GM10847 (cell line): ENCODE measurements around the gene ENDOV.

ENCODE experiments used
- POLR2A ChIP-seq: IDR thresholded peaks from 2 replicates; pipeline ENCODE4 v1.6.1; 2011; ENCODE audit not compliant: insufficient read length; ENCODE audit errors: extremely low read depth

ENDOV gene

GRCh38 chr17:80406146-80406545 is 8.8 kb upstream of the ENDOV start:
- TF ChIP-seq POLR2A: no peak

- TF ChIP-seq POLR2A: no peak
Measured at GRCh38 chr17:80408872-80409271, 6.1 kb upstream of the ENDOV start.

- no peak for TF ChIP-seq POLR2A
Measured at GRCh38 chr17:80409626-80410025, 5.3 kb upstream of the ENDOV start.

GRCh38 chr17:80413771-80414507 is 1.0 kb upstream of the ENDOV start:
- TF ChIP-seq POLR2A: no peak

GRCh38 chr17:80414508-80414802 is 512 bp upstream of the ENDOV start:
- no peak for TF ChIP-seq POLR2A

GRCh38 chr17:80415626-80416137 is 715 bp downstream of the ENDOV start:
- TF ChIP-seq POLR2A: no peak

GRCh38 chr17:80416260-80416939 is 1.4 kb downstream of the ENDOV start:
- no peak for TF ChIP-seq POLR2A

- no peak for TF ChIP-seq POLR2A
Measured at GRCh38 chr17:80416940-80417293, 1.9 kb downstream of the ENDOV start.

- TF ChIP-seq POLR2A: no peak
Measured at GRCh38 chr17:80418589-80418988, 3.6 kb downstream of the ENDOV start.

- TF ChIP-seq POLR2A: no peak
Measured at GRCh38 chr17:80419255-80419654, 4.3 kb downstream of the ENDOV start.

GRCh38 chr17:80421381-80422090 is 6.6 kb downstream of the ENDOV start:
- no peak for TF ChIP-seq POLR2A

- TF ChIP-seq POLR2A: no peak
Measured at GRCh38 chr17:80422276-80422675, 7.3 kb downstream of the ENDOV start.

- no peak for TF ChIP-seq POLR2A
Measured at GRCh38 chr17:80422981-80423380, 8.0 kb downstream of the ENDOV start.

- TF ChIP-seq POLR2A: no peak
Measured at GRCh38 chr17:80423536-80424225, 8.7 kb downstream of the ENDOV start.

- no peak for TF ChIP-seq POLR2A
Measured at GRCh38 chr17:80424261-80424660, 9.3 kb downstream of the ENDOV start.
